ENCODE results near the gene LLCFC1.

The LLCFC1 gene

DNA sequence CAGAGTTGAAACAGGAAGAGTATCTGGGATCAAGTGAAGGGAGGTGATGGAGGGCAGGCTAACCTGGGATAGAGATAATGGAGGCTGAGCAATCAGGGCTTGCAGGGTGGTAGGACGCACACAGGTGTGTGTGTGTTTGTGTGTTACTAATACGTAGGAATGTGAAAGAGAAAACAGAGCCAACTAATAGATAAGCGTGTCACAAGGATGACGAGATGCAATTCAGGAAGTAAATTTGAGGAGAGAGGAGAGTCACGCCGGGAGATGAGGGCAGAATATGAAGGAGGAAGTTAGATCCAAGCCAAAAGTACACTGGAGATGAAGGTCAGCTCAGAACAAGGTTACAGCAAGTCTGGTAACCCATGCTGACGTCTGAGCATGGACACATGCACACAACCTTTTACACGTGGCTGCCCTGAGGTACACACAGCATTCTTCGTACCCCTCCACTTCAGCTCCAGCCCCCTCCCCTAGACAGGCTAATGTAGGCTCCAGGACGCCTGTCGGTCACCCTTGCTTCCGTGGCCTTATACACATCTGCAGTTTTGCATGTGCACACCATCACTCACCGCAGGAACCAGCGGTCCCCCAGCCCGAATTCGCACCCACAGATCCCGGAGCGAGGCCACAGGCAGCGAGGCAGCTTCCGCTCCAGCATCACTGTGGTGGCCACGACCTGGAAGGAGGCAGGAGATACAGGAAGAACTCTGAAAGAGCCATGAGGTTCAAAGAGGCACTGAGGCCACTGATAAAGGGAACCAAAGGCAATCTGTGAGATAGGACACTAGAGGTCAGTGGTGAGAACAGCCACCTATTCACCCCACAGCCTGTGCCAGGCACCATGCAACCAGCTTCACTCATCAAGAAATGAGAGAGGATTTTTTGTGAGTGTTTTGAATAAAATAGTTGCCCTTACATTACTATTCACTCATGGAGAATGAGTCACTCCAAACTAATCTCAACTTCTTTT lies 30.1 kb upstream of the LLCFC1 start:
- no peak overlapping the region for H3K4me3 ChIP-seq (ENCODE audit: low read depth, low read length)
- DNase-seq (ENCODE audit: low read depth) = no peak

DNA sequence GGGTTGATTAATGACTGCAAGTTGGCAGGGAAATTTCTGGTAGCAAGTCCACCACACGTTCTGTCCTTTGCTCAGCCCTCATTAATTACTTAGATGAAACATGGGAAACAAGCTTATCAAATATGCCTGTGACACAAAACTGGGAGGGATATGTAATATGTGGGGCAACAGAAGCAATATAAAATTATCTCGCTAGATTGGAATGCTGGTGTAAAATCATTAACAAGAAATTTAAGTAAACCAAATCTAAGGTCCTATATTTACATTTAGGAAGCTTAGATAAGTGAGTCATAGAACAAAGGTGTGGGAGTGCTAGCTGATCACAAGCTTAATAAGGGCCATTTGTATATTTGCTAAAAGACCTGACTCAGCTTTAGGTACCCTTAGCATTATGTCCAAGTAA lies 29.3 kb upstream of the LLCFC1 start:
- no peak overlapping the region for H3K4me3 ChIP-seq (ENCODE audit: low read depth, low read length)
- DNase-seq (ENCODE audit: low read depth) = no peak

DNA sequence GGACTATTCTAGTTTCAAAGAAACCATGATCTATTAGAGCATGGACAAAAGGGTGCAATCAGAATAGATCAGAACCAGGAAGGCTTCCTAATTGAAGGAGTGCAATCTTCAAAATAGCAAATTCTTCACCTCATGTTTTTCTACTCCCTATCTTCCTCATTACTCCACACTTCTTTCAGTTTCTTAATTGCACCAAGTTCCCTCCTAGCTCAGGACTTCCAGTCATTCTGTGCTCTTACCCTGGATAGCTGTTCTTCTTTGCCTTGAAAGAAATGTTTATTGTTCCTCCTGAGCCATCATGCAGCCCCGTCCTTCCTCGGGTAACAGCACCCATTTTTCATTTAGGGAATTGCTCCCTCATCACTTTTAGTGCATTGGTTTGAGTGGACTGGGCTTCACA lies 28.8 kb upstream of the LLCFC1 start:
- H3K4me3 ChIP-seq (ENCODE audit: low read depth, low read length) = no peak overlapping the region
- DNase-seq (ENCODE audit: low read depth) = no peak

DNA sequence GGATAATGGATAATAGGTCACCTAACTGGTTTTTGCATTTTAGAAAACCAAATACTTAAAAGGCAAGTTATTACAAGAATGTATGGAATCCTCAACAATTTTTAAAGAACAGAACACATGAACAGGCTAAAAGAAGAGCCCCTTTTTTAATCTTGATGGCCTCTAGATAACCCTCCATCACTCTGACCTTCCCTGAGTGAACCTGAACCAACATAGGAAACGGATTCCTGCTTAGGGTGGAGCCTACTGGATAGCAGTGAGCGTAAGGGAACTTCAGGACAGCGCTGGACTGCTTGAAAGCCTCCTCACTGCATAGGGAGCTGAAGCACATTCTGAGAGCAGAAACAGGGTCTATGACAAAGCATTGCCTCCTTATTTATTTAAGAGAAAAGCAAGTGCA lies 26.2 kb upstream of the LLCFC1 start:
- no peak for DNase-seq (ENCODE audit: low read depth)
- no peak overlapping the region for H3K4me3 ChIP-seq (ENCODE audit: low read depth, low read length)

DNA sequence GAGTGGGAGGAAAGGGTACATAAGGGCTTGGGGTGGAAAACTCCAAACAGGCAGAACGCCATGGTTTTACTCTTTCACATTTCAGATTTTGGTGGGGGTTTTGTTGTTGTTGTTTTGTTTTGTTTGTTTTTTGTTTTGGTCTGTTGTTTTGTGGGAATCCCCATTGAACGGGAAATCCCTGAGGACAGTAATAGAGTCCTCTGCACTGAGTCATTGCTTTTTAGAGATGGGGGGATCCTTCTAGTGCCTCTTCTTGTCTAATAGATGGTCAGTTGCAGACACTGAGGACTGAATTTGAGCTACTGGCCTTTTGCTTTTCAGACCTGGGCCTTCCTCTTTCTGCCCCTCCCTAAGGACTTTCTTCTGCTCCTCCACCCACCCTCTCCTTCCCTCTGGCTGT lies 25.7 kb upstream of the LLCFC1 start:
- DNase-seq (ENCODE audit: low read depth) = no peak
- H3K4me3 ChIP-seq (ENCODE audit: low read depth, low read length) = no peak overlapping the region

DNA sequence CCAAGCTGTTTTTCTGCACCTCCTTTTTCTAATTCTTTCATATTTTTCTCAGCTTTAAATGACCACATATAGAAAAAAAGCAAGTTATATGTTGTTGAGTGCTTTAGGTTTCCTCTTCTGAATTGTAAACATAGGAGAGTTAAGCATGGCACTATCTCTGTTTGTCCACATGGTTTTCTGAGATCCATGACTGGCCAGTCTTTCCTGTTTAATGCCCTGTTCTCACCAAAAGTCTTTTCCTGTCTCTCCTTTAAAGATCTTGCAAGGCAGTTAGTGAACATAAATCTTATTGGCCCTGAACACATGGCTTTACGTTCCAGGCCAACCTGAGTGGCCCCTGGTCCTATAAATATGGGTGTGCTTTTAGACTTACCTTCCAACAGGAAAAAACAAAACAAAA lies 25.2 kb upstream of the LLCFC1 start:
- no peak overlapping the region for H3K4me3 ChIP-seq (ENCODE audit: low read depth, low read length)
- DNase-seq (ENCODE audit: low read depth) = no peak

DNA sequence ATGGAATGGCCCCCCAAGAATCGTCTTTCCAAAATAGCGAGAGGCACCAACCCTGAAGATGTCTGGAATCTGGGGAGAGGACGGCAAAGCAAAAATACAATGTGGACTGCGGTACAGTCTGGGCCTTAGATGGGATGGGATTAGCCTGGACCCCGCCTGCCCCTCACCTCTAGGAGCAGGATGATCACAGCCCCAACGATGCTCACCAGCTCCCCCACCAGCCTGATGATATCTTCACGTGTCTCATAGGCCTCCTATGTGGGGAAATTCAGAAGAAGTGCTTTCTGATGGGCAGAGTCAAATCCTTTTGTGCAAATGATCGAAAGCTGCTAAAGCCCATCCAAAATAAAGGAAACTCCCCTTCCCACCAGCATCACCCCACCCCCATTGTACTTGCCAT lies 24.0 kb upstream of the LLCFC1 start:
- DNase-seq (ENCODE audit: low read depth) = no peak
- H3K4me3 ChIP-seq (ENCODE audit: low read depth, low read length) = no peak overlapping the region

DNA sequence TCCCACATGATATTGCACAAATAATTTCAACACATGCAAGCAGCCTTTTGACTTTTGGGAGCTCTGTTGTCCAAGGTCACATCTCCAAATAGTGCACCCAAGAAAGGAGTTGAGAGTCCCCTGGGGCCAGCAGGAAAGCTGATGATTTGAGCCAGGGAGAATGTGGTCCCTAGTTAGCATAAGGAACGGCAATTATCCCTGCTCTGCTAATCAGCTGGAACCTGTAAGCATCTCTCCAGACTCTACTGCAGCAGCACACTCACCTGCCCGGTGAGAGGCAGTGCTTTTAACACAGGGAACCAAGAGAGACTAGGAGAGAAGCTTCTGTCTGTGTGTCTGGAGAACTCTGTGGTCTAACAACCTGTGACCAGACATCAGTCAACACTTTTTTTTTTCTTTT lies 22.8 kb upstream of the LLCFC1 start:
- DNase-seq (ENCODE audit: low read depth) = no peak

DNA sequence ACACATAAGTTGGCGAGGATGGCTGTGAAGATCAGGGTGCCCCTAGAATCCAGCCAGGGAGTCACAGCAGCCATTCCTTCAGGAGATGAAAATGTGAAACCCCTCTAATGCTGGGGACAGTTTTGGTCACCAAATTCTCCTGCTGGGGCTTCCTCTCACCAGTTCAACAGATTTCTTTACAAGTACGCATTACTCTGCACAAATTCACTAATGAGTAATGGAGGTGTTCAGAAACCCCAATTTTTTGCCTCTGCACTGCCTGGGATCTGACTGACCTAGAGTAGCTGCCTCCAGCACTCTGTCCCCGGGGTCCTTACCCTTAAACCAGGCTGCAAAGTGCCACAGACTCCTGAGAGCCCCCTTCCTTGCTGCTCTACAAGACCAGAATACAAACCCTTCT lies 21.8 kb upstream of the LLCFC1 start:
- no peak for DNase-seq (ENCODE audit: low read depth)
- H3K4me3 ChIP-seq (ENCODE audit: low read depth, low read length) = no peak overlapping the region

More for the DNA sequence above, 22.8 kb upstream of the LLCFC1 start:
- H3K4me3 ChIP-seq (ENCODE audit: low read depth, low read length) = no peak overlapping the region

DNA sequence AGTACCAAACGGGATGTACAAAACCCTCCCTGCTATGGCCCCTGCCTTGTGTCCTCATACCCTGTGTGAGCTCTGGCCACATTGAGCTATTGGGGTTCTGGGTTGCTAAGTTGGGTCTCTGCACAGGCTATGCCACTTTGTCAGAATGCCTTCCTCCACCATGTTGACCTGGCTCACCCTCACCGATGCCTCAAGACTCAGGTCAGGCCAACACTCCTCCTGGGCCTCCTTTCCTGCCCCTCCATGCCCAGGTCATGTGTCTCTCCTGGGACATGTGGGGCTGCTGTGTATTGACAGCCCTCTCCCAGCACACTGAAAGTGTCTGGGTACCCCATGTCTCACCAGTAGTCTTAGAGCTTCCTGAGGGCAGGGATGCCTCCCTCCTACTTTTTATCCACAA lies 20.4 kb upstream of the LLCFC1 start:
- no peak overlapping the region for H3K4me3 ChIP-seq (ENCODE audit: low read depth, low read length)
- DNase-seq (ENCODE audit: low read depth) = no peak

DNA sequence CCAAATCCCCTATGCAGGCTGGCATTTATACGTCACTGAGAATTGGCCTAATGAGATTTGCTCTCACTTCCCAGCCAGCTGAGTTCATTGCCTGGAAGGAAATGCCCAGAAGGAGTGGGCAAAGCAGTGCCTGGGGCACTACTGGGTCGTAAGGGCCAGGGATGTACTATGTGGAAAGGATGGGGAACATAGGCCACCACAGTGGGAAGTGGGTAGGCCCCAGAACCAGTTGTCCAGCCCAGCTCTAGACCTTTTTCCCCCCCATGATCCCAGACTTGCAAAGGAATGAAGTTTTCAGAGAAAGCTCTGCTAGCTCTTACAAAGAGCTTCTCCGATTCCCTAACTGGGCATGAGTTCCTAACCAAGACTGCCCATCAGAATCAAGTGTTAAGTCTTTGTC lies 19.6 kb upstream of the LLCFC1 start:
- no peak for DNase-seq (ENCODE audit: low read depth)
- no peak overlapping the region for H3K4me3 ChIP-seq (ENCODE audit: low read depth, low read length)

DNA sequence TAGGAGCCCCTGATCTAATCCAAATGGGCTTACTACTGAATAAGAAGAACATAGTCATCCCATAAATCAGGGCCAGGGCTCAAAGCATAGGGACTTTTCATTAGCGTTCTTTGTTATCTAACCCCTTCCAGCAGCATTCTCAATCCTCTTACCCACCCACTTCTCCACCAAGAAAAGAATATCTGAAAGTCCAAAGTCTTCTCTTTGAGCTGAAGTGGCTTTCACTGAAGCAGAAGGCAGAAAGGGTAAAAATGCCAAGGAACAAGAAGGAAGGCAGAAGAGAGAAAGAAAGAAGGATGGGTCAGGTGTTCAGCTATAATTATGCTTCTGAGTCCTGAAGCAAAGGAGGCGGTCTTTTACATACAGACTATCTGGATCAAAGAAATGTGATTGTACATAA lies 15.9 kb upstream of the LLCFC1 start:
- no peak overlapping the region for H3K4me3 ChIP-seq (ENCODE audit: low read depth, low read length)
- DNase-seq (ENCODE audit: low read depth) = no peak

DNA sequence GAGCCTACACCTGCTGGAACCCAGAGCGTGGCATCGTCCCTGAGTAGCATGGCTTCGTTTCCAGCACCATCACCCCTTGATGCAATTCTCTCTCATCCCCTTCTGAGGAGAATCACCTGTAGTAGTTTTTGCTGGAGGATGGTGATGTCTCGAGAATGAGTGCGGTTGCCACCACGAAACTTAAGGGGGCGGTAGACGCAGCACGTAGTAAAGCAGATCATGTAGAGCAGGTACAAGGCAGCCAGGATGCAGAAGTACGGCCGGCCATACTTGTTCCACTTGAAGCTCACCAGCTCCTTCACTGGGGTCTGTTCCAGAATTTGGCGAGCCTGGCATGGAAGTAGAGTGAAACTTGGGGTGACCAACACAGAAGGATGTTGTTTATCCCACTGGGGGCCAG lies 13.9 kb upstream of the LLCFC1 start:
- no peak overlapping the region for H3K4me3 ChIP-seq (ENCODE audit: low read depth, low read length)
- no peak for DNase-seq (ENCODE audit: low read depth)

DNA sequence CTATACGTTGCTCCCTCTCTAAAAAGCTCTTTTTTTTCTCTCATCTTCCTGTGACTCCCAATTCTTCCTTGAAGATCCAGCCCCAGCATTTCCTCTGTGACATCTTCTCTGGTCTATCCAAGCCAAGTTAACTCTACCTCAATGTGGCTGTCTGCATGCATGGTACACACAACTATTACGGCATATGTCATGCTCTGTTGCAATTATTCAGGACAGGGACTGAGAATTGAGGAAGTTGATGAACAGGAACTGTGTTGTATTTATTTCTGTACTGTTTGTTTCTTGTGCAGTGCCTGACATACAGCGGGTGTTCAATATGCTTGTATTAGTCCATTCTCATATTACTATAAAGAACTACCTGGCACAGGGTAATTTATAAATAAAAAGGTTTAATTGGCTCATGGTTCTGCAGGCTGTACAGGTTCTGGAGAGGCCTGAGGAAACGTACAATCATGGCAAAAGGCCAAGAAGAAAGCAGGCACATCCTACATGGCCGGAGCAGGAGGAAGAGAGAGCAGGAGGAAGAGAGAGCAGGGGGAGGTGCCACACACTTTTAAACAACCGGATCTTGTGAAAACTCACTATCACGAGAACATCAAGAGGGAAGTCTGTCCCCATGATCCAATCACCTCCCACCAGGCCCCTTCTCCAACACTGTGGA lies 12.1 kb upstream of the LLCFC1 start:
- no peak for DNase-seq (ENCODE audit: low read depth)
- no peak overlapping the region for H3K4me3 ChIP-seq (ENCODE audit: low read depth, low read length)

DNA sequence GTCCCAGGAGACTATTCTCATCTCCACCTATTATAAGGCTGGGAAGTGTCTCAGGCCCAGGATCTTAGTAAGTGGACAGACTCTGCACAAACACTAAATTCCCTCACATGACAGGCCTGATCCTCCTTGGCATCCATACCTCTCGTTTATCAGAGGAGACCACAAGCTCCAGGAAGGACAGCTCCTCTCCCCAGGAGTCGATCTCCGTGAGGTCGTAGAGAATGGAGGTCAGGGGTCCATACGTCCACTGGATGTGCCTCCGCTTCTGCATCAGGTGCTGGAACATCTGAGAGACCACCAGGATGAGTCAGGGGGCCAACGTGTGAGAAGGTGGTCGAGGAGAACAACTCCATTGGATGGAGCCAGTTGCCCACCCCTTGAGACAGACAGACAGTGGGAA lies 11.3 kb upstream of the LLCFC1 start:
- H3K4me3 ChIP-seq (ENCODE audit: low read depth, low read length) = no peak overlapping the region
- no peak for DNase-seq (ENCODE audit: low read depth)

DNA sequence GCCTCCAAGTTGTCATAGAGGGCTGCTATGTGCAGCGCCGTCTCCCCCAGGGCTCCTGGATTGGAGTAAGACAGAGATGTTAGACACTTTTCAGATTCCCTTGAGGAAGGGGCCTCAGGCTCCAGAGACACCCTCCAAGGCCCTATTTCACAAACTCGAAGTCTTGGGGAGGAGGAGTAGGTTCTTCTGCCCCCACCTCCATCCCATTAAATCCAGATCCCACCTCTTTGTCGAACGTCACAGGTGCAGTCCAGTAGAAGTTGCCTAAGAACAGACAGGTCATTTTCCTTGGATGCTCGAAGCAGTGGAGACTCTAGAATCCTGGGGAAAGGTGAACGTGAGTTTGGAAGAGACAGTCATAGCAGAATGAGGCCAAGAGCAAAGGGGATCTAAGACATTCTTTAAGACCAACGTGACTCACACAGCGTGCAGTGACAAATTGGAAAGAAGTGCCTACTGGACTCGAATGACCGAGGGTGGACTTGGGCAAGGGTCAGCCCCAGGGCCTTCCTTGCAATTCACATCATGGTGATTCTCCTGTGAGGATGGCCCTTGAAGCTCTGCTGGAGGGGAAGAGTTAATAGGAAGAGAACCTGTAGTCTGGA lies 9.1 kb upstream of the LLCFC1 start:
- no peak for DNase-seq (ENCODE audit: low read depth)
- H3K4me3 ChIP-seq (ENCODE audit: low read depth, low read length) = no peak overlapping the region

DNA sequence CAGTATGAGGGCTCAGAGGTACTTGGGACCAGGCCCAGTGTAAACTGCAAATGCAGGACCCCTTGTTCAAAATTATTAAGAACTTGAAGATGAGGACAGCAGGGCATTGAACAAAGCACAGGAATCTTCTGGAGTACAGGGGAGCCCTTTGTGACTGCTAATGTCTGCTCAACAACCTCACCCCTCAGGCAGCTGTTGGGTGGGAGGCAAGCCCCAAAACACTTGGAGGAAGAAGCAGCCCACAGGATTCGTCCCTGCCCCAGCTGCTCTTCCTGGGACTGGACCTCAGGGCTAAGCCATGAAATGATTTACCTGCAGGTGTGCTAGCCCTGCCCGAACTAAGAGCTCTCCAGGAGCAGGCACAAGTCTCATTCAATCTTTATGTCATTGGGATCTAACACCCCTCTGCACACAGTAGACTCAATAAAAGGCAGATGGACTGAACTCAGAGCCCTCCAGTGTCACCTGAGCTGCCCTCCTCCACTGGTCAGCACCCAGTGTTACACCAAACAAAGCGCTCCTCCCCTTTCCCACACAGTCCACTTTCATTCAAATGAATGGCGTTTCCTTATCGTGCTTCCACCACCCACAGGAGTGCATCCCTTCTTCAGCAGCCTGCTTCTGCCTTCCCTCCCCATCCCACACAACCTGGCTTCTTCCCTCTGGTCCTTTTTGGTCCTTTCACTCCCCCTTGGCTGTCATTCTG lies 6.7 kb upstream of the LLCFC1 start:
- no peak overlapping the region for H3K4me3 ChIP-seq (ENCODE audit: low read depth, low read length)
- DNase-seq (ENCODE audit: low read depth) = no peak

DNA sequence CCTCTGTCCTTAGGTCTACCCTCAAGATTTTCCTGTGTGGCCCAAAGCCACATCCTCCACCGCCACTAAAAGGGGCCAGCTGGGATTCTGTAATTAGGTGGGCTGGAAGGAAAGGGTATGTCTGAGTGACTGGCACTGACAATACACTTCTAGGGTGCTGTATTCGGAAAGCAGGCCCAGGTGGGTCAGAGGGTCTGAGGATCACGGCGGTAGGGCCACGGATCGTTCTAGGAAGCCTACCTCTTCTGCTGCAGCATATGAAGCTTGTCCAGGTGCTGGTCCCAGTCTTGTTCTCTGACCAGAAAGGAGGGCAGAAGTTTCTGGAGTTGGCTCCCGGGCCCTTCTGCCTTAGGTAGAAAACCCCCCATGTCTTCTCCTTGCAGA lies 6.2 kb upstream of the LLCFC1 start:
- H3K4me3 ChIP-seq (ENCODE audit: low read depth, low read length) = no peak overlapping the region
- no peak for DNase-seq (ENCODE audit: low read depth)

DNA sequence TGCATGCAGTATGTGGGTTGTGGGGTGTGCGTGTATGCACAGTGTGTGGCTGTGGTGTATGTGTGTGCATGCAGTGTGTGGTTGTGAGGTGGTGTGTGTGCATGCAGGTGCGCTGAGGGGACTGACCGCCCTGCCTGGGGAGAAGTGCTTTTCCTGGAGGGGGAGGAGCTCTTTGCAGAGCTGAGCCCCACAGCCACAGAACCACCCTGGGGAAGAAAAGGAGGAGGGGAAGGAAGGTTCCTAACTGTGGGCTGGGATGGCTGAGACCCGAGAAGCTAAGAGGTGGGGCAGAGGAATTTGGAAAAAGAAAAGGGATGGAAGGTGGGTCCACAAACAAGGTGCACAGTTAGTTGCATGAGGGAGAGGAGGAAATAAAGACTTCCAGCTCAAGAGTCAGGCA lies 5.7 kb upstream of the LLCFC1 start, which contains the start of gene TRPV5:
TSS of gene TRPV5 (minus strand) at position 123 of the 400 bp plus-strand sequence. CDS start 287 bp downstream, outside the sequence.
- DNase-seq (ENCODE audit: low read depth) = no peak
- H3K4me3 ChIP-seq (ENCODE audit: low read depth, low read length) = no peak within 1 kb of the TSS

DNA sequence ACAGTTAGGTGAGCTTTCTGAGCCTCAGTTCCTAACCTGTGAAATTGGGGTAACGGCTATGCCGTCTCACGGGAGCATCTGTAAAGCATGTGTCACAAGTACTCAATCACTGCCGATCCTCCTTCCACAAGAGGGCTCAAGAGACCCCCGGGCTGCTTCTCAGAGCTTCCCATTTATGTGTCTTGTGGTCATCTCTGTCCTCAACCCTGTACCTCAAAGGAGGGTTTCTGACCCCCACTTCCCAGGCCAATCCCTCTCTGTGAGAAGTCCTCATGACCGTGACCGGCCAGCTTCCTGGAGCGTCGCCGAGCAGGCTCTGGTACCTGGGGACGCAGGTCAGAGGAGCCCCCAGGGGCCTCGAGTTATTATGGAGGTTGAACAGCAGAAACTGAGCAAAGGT lies 5.2 kb upstream of the LLCFC1 start:
- no peak overlapping the region for H3K4me3 ChIP-seq (ENCODE audit: low read depth, low read length)
- DNase-seq (ENCODE audit: low read depth) = no peak
